ENCODE results near the gene TFPI.

TFPI gene

DNA sequence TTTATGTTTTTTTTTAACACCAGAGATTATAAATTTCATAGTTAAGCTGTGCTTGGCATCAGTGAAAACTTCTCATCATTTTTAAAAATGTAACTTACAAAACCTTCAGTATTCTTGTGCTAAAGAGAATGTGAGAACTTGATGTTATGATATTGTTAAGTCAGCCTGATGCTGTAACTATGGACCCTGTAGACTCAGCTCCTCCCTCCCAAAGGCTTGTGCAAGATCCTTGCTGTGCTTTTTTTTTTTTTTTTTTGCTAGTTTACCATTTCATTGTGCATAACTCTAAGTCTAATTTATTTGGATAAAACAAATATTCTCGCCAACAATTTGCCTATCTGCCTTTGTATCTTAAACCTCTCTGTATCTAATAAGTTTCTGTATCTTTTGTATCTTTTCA, 12.9 kb upstream of the TFPI start:
- TF ChIP-seq EGR1 (IDR thresholded peaks at IDR 0.05) = no peak
- no peak for TF ChIP-seq FOXM1 (IDR thresholded peaks at IDR 0.05; ENCODE audit: borderline replicate concordance, low read depth)
- TF ChIP-seq CEBPB (IDR thresholded peaks at IDR 0.05) = no peak
- TF ChIP-seq EP300 (IDR thresholded peaks at IDR 0.05; ENCODE audit: borderline replicate concordance) = no peak
- no peak for TF ChIP-seq ZBTB7A (IDR thresholded peaks at IDR 0.05; ENCODE audit: low read depth)
- TF ChIP-seq TCF12 (IDR thresholded peaks at IDR 0.05; ENCODE audit: low read depth) = no peak
- no peak for TF ChIP-seq NFIC (IDR thresholded peaks at IDR 0.05)
- TF ChIP-seq, protein P1, sequence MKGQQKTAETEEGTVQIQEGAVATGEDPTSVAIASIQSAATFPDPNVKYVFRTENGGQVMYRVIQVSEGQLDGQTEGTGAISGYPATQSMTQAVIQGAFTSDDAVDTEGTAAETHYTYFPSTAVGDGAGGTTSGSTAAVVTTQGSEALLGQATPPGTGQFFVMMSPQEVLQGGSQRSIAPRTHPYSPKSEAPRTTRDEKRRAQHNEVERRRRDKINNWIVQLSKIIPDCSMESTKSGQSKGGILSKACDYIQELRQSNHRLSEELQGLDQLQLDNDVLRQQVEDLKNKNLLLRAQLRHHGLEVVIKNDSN (IDR thresholded peaks at IDR 0.05) = no peak
- no peak for TF ChIP-seq YY1 (IDR thresholded peaks at IDR 0.05; ENCODE audit: low read depth)
- TF ChIP-seq, protein P2, sequence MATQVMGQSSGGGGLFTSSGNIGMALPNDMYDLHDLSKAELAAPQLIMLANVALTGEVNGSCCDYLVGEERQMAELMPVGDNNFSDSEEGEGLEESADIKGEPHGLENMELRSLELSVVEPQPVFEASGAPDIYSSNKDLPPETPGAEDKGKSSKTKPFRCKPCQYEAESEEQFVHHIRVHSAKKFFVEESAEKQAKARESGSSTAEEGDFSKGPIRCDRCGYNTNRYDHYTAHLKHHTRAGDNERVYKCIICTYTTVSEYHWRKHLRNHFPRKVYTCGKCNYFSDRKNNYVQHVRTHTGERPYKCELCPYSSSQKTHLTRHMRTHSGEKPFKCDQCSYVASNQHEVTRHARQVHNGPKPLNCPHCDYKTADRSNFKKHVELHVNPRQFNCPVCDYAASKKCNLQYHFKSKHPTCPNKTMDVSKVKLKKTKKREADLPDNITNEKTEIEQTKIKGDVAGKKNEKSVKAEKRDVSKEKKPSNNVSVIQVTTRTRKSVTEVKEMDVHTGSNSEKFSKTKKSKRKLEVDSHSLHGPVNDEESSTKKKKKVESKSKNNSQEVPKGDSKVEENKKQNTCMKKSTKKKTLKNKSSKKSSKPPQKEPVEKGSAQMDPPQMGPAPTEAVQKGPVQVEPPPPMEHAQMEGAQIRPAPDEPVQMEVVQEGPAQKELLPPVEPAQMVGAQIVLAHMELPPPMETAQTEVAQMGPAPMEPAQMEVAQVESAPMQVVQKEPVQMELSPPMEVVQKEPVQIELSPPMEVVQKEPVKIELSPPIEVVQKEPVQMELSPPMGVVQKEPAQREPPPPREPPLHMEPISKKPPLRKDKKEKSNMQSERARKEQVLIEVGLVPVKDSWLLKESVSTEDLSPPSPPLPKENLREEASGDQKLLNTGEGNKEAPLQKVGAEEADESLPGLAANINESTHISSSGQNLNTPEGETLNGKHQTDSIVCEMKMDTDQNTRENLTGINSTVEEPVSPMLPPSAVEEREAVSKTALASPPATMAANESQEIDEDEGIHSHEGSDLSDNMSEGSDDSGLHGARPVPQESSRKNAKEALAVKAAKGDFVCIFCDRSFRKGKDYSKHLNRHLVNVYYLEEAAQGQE (IDR thresholded peaks at IDR 0.05; ENCODE audit: low read depth) = no peak
- no peak for TF ChIP-seq MAX (IDR thresholded peaks at IDR 0.05)
- no peak for TF ChIP-seq TEAD4 (IDR thresholded peaks at IDR 0.05)
- TF ChIP-seq TAF1 (IDR thresholded peaks at IDR 0.05; ENCODE audit: low read depth) = no peak
- no peak for TF ChIP-seq RAD21 (IDR thresholded peaks at IDR 0.05; ENCODE audit: low read depth)
- TF ChIP-seq CREB1 (IDR thresholded peaks at IDR 0.05; ENCODE audit: low read depth) = no peak

GRCh38 chr2:187566712-187567111, 12.5 kb upstream of the TFPI start:
- TF ChIP-seq RAD21 (IDR thresholded peaks at IDR 0.05; ENCODE audit: low read depth) (no peak), FOXM1 (IDR thresholded peaks at IDR 0.05; ENCODE audit: borderline replicate concordance, low read depth) (no peak), TAF1 (IDR thresholded peaks at IDR 0.05; ENCODE audit: low read depth) (no peak), EP300 (IDR thresholded peaks at IDR 0.05; ENCODE audit: borderline replicate concordance) (no peak), YY1 (IDR thresholded peaks at IDR 0.05; ENCODE audit: low read depth) (no peak), TCF12 (IDR thresholded peaks at IDR 0.05; ENCODE audit: low read depth) (no peak), MAX (IDR thresholded peaks at IDR 0.05) (no peak), CREB1 (IDR thresholded peaks at IDR 0.05; ENCODE audit: low read depth) (no peak), ZBTB7A (IDR thresholded peaks at IDR 0.05; ENCODE audit: low read depth) (no peak), NFIC (IDR thresholded peaks at IDR 0.05) (no peak), TEAD4 (IDR thresholded peaks at IDR 0.05) (no peak), CEBPB (IDR thresholded peaks at IDR 0.05) (no peak), EGR1 (IDR thresholded peaks at IDR 0.05) (no peak)
- TF ChIP-seq, protein P1 (IDR thresholded peaks at IDR 0.05) = no peak

DNA sequence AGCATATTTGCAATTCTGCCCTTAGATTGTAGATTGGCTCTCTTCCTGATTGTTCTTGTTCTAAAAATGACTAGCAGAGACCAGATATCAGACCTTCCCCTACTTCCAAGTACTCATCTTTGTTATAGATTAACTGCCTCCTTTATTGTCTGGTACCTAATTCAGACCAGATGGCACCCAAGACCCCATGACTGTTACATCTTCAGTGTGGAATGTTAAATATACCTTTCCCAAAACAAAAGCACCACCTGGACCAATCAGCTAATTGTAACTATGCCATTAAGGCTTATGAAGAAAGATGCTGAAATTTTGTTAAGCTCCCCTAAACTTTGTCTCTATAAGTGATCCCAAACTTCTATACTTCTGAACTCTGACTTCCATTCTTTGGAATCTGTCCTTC, 12.0 kb upstream of the TFPI start:
- TF ChIP-seq FOXM1 (IDR thresholded peaks at IDR 0.05; ENCODE audit: borderline replicate concordance, low read depth) (no peak), EGR1 (IDR thresholded peaks at IDR 0.05) (no peak), TEAD4 (IDR thresholded peaks at IDR 0.05) (no peak), TCF12 (IDR thresholded peaks at IDR 0.05; ENCODE audit: low read depth) (no peak), TAF1 (IDR thresholded peaks at IDR 0.05; ENCODE audit: low read depth) (no peak), RAD21 (IDR thresholded peaks at IDR 0.05; ENCODE audit: low read depth) (no peak), ZBTB7A (IDR thresholded peaks at IDR 0.05; ENCODE audit: low read depth) (no peak), EP300 (IDR thresholded peaks at IDR 0.05; ENCODE audit: borderline replicate concordance) (no peak), CEBPB (IDR thresholded peaks at IDR 0.05) (no peak), CREB1 (IDR thresholded peaks at IDR 0.05; ENCODE audit: low read depth) (no peak), NFIC (IDR thresholded peaks at IDR 0.05) (no peak), YY1 (IDR thresholded peaks at IDR 0.05; ENCODE audit: low read depth) (no peak), MAX (IDR thresholded peaks at IDR 0.05) (no peak)
- TF ChIP-seq, protein P2 (IDR thresholded peaks at IDR 0.05; ENCODE audit: low read depth) = no peak
- TF ChIP-seq, protein P1 (IDR thresholded peaks at IDR 0.05) = no peak

GRCh38 chr2:187554704-187555082, 458 bp upstream of the TFPI start:
- TF ChIP-seq MAX (IDR thresholded peaks at IDR 0.05) = no peak
- TF ChIP-seq, protein P1 (IDR thresholded peaks at IDR 0.05) = no peak
- no peak for TF ChIP-seq TAF1 (IDR thresholded peaks at IDR 0.05; ENCODE audit: low read depth)
- no peak for TF ChIP-seq EP300 (IDR thresholded peaks at IDR 0.05; ENCODE audit: borderline replicate concordance)
- no peak for TF ChIP-seq CREB1 (IDR thresholded peaks at IDR 0.05; ENCODE audit: low read depth)
- no peak for TF ChIP-seq TCF12 (IDR thresholded peaks at IDR 0.05; ENCODE audit: low read depth)
- no peak for TF ChIP-seq FOXM1 (IDR thresholded peaks at IDR 0.05; ENCODE audit: borderline replicate concordance, low read depth)
- no peak for TF ChIP-seq RAD21 (IDR thresholded peaks at IDR 0.05; ENCODE audit: low read depth)
- TF ChIP-seq EGR1 (IDR thresholded peaks at IDR 0.05) = no peak
- no peak for TF ChIP-seq YY1 (IDR thresholded peaks at IDR 0.05; ENCODE audit: low read depth)
- TF ChIP-seq CEBPB (IDR thresholded peaks at IDR 0.05) = no peak
- no peak for TF ChIP-seq ZBTB7A (IDR thresholded peaks at IDR 0.05; ENCODE audit: low read depth)
- TF ChIP-seq TEAD4 (IDR thresholded peaks at IDR 0.05) = no peak
- TF ChIP-seq, protein P2 (IDR thresholded peaks at IDR 0.05; ENCODE audit: low read depth) = no peak
- no peak for TF ChIP-seq NFIC (IDR thresholded peaks at IDR 0.05)
